ENCODE data around the gene ACTN3. TPM values are rescaled to one million over a fixed set of nuclear protein-coding genes. Genes with fewer than 3 reads are reported as not detected.
A peak's percentile ranks its signal among the peaks of the same experiment; 100 is the strongest.

The ACTN3 gene
- total and polyA plus RNA-seq, 7 donors, result under 0.01 TPM; not detected in 6

GRCh38 chr11:66557733-66558326 lies 11.1 kb downstream of the ACTN3 start:
- TF ChIP-seq POLR2AphosphoS5 (IDR thresholded peaks at IDR 0.05) (no peak), POLR2A (IDR thresholded peaks at IDR 0.05) (no peak), EP300 (IDR thresholded peaks at IDR 0.05) (no peak)
- TF ChIP-seq, protein P1, sequence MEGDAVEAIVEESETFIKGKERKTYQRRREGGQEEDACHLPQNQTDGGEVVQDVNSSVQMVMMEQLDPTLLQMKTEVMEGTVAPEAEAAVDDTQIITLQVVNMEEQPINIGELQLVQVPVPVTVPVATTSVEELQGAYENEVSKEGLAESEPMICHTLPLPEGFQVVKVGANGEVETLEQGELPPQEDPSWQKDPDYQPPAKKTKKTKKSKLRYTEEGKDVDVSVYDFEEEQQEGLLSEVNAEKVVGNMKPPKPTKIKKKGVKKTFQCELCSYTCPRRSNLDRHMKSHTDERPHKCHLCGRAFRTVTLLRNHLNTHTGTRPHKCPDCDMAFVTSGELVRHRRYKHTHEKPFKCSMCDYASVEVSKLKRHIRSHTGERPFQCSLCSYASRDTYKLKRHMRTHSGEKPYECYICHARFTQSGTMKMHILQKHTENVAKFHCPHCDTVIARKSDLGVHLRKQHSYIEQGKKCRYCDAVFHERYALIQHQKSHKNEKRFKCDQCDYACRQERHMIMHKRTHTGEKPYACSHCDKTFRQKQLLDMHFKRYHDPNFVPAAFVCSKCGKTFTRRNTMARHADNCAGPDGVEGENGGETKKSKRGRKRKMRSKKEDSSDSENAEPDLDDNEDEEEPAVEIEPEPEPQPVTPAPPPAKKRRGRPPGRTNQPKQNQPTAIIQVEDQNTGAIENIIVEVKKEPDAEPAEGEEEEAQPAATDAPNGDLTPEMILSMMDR (IDR thresholded peaks at IDR 0.05), result no peak
- peaks cover 0 to 14% (median 10%) of the 10 kb centered on the region in 4 donors for H3K4me1 ChIP-seq
- no peaks in the 10 kb centered on the region for H3K27me3 ChIP-seq
- no peaks in the 10 kb centered on the region for H3K9me3 ChIP-seq
- H3K27ac ChIP-seq, result no peak overlapping the region
- intact Hi-C loops (cut with DNase I), result no loop called here
- 92 to 93% methylated on average over 24 of the region's 24 CpGs for WGBS, 2 donors
- DNase-seq, result no peak
- H3K4me3 ChIP-seq, result no peak overlapping the region
- no peaks in the 10 kb centered on the region for H3K36me3 ChIP-seq

DNA sequence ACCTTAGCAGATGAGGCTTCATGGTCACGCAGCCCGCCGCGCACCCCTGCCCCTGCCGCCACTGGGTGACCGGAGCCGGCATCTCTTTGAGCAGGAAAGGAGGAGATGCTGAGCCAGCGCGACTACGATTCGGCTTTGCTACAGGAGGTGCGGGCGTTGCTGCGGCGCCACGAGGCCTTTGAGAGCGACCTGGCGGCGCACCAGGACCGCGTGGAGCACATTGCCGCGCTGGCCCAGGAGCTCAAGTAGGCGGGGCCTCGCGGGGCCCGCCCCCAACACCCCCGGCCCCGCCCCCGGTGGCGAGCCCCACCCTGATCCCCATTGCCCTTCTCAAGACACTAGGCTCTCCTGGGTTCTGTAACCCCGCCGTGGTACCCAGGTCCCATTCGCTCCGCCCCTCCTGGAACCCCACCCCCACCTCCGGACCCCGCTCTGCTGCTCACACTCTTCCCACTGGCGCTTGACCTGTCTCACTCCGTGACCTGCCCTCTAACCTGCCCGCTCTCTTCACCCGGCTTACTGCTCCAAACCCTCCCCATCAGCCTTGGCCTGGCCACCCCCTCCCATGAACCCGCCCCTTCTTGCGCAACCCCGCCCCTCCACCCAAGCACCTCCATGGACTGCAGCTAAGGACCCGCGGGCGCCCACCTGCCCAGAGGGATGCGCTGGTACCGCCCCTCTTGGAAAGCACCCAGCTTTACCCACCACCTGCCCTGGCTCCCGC lies 12.6 kb downstream of the ACTN3 start:
- H3K36me3 ChIP-seq, result peaks cover 0 to 9% (median 2%) of the 10 kb centered on the region in 4 donors
- peaks cover 0 to 14% (median 10%) of the 10 kb centered on the region in 4 donors for H3K4me1 ChIP-seq
- DNase-seq, result peak; percentile 86
- TF ChIP-seq EP300 (IDR thresholded peaks at IDR 0.05) (no peak), POLR2A (IDR thresholded peaks at IDR 0.05) (no peak), POLR2AphosphoS5 (IDR thresholded peaks at IDR 0.05) (no peak)
- TF ChIP-seq, protein P1 (IDR thresholded peaks at IDR 0.05), result no peak
- H3K4me3 ChIP-seq, result peak overlapping the region in 2 of 4 donors; percentile 7 to 13
- no peaks in the 10 kb centered on the region for H3K27me3 ChIP-seq
- intact Hi-C loops (cut with DNase I), result no loop called here
- no peak overlapping the region for H3K27ac ChIP-seq
- WGBS, 2 donors, result 16 to 19% methylated on average over 50 of the region's 50 CpGs
- no peaks in the 10 kb centered on the region for H3K9me3 ChIP-seq

GRCh38 chr11:66559866-66560676 lies 13.4 kb downstream of the ACTN3 start:
- H3K27me3 ChIP-seq, result no peaks in the 10 kb centered on the region
- H3K4me1 ChIP-seq, result peaks cover 0 to 14% (median 10%) of the 10 kb centered on the region in 4 donors
- H3K36me3 ChIP-seq, result peaks cover 0 to 17% (median 2%) of the 10 kb centered on the region in 4 donors
- DNase-seq, result no peak
- TF ChIP-seq POLR2AphosphoS5 (IDR thresholded peaks at IDR 0.05) (no peak), POLR2A (IDR thresholded peaks at IDR 0.05) (no peak), EP300 (IDR thresholded peaks at IDR 0.05) (no peak)
- TF ChIP-seq, protein P1 (IDR thresholded peaks at IDR 0.05), result no peak
- H3K4me3 ChIP-seq, result no peak overlapping the region
- H3K27ac ChIP-seq, result no peak overlapping the region
- intact Hi-C loops (cut with DNase I), result no loop called here
- WGBS, 2 donors, result 54 to 79% methylated on average over 27 of the region's 27 CpGs
- H3K9me3 ChIP-seq, result no peaks in the 10 kb centered on the region

DNA sequence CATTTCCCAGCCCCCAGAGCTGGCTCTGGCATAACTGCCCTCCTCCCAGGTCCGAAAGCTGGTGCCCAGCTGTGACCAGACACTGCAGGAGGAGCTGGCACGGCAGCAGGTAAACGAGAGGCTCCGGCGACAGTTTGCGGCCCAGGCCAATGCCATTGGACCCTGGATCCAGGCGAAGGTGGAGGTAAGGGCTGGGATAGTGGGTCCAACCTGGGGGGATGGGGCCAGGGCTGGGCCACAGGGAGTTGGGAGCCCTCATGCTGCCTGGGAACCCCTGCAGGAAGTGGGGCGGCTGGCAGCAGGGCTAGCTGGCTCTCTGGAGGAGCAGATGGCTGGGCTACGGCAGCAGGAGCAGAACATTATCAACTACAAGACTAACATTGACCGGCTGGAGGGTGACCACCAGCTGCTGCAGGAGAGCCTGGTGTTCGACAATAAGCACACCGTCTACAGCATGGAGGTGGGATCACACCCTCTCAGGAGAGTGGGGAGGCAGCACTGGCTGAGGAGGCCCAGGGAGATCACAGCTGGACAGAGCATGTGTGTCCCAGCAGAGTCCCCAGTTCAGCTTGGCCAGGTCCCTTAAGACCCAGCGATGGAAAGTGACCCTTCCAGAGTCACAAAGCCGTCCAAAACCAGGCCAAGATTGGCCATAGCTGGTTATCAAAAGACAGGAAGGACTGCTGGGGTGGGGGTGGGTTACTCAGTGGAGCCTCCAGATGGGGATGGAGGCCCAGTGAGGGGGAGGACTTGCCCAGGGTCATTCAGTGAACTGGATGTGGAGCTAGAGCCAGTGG lies 14.7 kb downstream of the ACTN3 start:
- Histone ChIP-seq H3K9me3 (no peaks in the 10 kb centered on the region), H3K27ac (no peak overlapping the region), H3K36me3 (peaks cover 0 to 30% (median 5%) of the 10 kb centered on the region in 4 donors), H3K4me3 (no peak overlapping the region), H3K4me1 (peaks cover 0 to 14% (median 10%) of the 10 kb centered on the region in 4 donors), H3K27me3 (no peaks in the 10 kb centered on the region)
- TF ChIP-seq EP300 (IDR thresholded peaks at IDR 0.05) (no peak), POLR2AphosphoS5 (IDR thresholded peaks at IDR 0.05) (no peak), POLR2A (IDR thresholded peaks at IDR 0.05) (no peak)
- TF ChIP-seq, protein P1 (IDR thresholded peaks at IDR 0.05), result no peak
- WGBS, 2 donors, result 87 to 88% methylated on average over 14 of the region's 14 CpGs
- no peak for DNase-seq
- intact Hi-C loops (cut with DNase I), result no loop called here

Measured in sigmoid colon (tissue), 7 donors.